Neural crest cell (in vitro differentiated cells): ENCODE measurements around the gene PPP4R4. TPM values are rescaled to one million over a fixed set of nuclear protein-coding genes. Genes with fewer than 3 reads are reported as not detected.

ENCODE experiments used
- DNase-seq: peaks from one replicate; pipeline ENCODE4 v3.0.0; 2021; ENCODE audit warnings: low read depth, mixed read lengths, low spot score
- H3K27ac Mint-ChIP-seq: one replicate; pipeline ENCODE4 v1.8.0; 2021; ENCODE audit warnings: mild to moderate bottlenecking, mixed read lengths; ENCODE audit not compliant: unreplicated experiment
- H3K27me3 Mint-ChIP-seq: 2 replicates; pipeline ENCODE4 v1.8.0; 2021; ENCODE audit warnings: low read depth, mild to moderate bottlenecking, mixed read lengths
- H3K36me3 Mint-ChIP-seq: 2 replicates; pipeline ENCODE4 v1.8.0; 2021; ENCODE audit warnings: low read depth, mild to moderate bottlenecking, mixed read lengths
- H3K4me1 Mint-ChIP-seq: 2 replicates; pipeline ENCODE4 v1.8.0; 2021; ENCODE audit warnings: mixed read lengths
- H3K4me3 Mint-ChIP-seq: one replicate; pipeline ENCODE4 v1.8.0; 2021; ENCODE audit warnings: mild to moderate bottlenecking, mixed read lengths
- H3K9me3 Mint-ChIP-seq: 2 replicates; pipeline ENCODE4 v1.8.0; 2021; ENCODE audit warnings: mixed read lengths
- CTCF ChIP-seq: fragments of 200-600 bp; sonication (generic); conservative IDR thresholded peaks from 2 replicates; pipeline ENCODE4 v1.5.0; 2021; ENCODE audit warnings: antibody characterized with exemption, mild to moderate bottlenecking
- total RNA-seq: library from RNA; stranded (reverse); gene quantifications from 2 replicates; pipeline ENCODE4 v1.2.1, GENCODE V29; 2021

The PPP4R4 gene
- total RNA-seq, 1 donor from 2014 or later: 1.6 TPM

GRCh38 chr14:94282991-94283723, 109.0 kb downstream of the PPP4R4 start:
- no peaks in the 10 kb centered on the region for H3K4me1 Mint-ChIP-seq
- no peak overlapping the region for H3K4me3 Mint-ChIP-seq
- DNase-seq: no peak
- no peaks in the 10 kb centered on the region for H3K27me3 Mint-ChIP-seq
- no peaks in the 10 kb centered on the region for H3K36me3 Mint-ChIP-seq
- TF ChIP-seq CTCF: no peak
- peak overlapping the region; percentile 30 for H3K27ac Mint-ChIP-seq
- no peaks in the 10 kb centered on the region for H3K9me3 Mint-ChIP-seq

- H3K27ac Mint-ChIP-seq: no peak overlapping the region
- H3K9me3 Mint-ChIP-seq: no peaks in the 10 kb centered on the region
- H3K27me3 Mint-ChIP-seq: no peaks in the 10 kb centered on the region
- no peak for DNase-seq
- no peak overlapping the region for H3K4me3 Mint-ChIP-seq
- no peak for TF ChIP-seq CTCF
- H3K4me1 Mint-ChIP-seq: no peaks in the 10 kb centered on the region
- no peaks in the 10 kb centered on the region for H3K36me3 Mint-ChIP-seq
Measured at GRCh38 chr14:94284221-94284620, 110.1 kb downstream of the PPP4R4 start.

- H3K27ac Mint-ChIP-seq: no peak overlapping the region
- TF ChIP-seq CTCF: no peak
- no peak for DNase-seq
- H3K9me3 Mint-ChIP-seq: no peaks in the 10 kb centered on the region
- no peaks in the 10 kb centered on the region for H3K4me1 Mint-ChIP-seq
- no peaks in the 10 kb centered on the region for H3K27me3 Mint-ChIP-seq
- H3K4me3 Mint-ChIP-seq: no peak overlapping the region
- H3K36me3 Mint-ChIP-seq: no peaks in the 10 kb centered on the region
Measured at GRCh38 chr14:94285158-94285557, 111.0 kb downstream of the PPP4R4 start.

GRCh38 chr14:94288610-94289465, 114.7 kb downstream of the PPP4R4 start:
- no peaks in the 10 kb centered on the region for H3K4me1 Mint-ChIP-seq
- no peak overlapping the region for H3K27ac Mint-ChIP-seq
- no peak for TF ChIP-seq CTCF
- H3K36me3 Mint-ChIP-seq: no peaks in the 10 kb centered on the region
- no peaks in the 10 kb centered on the region for H3K27me3 Mint-ChIP-seq
- no peak for DNase-seq
- no peak overlapping the region for H3K4me3 Mint-ChIP-seq
- H3K9me3 Mint-ChIP-seq: no peaks in the 10 kb centered on the region

- Mint-ChIP-seq H3K27me3 (no peaks in the 10 kb centered on the region), H3K36me3 (no peaks in the 10 kb centered on the region), H3K4me1 (no peaks in the 10 kb centered on the region), H3K9me3 (no peaks in the 10 kb centered on the region), H3K27ac (peak overlapping the region; percentile 19), H3K4me3 (no peak overlapping the region)
- DNase-seq: no peak
- TF ChIP-seq CTCF: no peak
Measured at GRCh38 chr14:94290197-94290596, 116.1 kb downstream of the PPP4R4 start.
